ENCODE data around the gene ABTB1. TPM values are rescaled to one million over a fixed set of nuclear protein-coding genes. Genes with fewer than 3 reads are reported as not detected.

The ABTB1 gene
- total and polyA plus RNA-seq, 2 of the 13 experiments (the other 11 are each of a cell fraction or from before 2014, with no cell fraction given): 0.42 to 14.5 TPM

GRCh38 chr3:127671523-127672428 lies 976 bp upstream of the ABTB1 start (continued):
- TF ChIP-seq THAP9 (CRISPR knock-in tag; IDR thresholded peaks at IDR 0.05; ENCODE audit: borderline replicate concordance) (no peak), RBM39 (IDR thresholded peaks at IDR 0.05; ENCODE audit: low read depth, low read length, poor library complexity, severe bottlenecking) (peak; percentile 16), ATF5 (CRISPR knock-in tag; IDR thresholded peaks at IDR 0.05; ENCODE audit: low read depth) (no peak), XRCC5 (optimal IDR thresholded peaks at IDR 0.05; ENCODE audit: low read length) (no peak), DNMT3B (CRISPR knock-in tag; conservative IDR thresholded peaks at IDR 0.05) (no peak), PAXIP1 (CRISPR knock-in tag; conservative IDR thresholded peaks at IDR 0.05) (no peak), TOPORS (CRISPR knock-in tag; IDR thresholded peaks at IDR 0.05) (no peak)

All from HepG2 (cell line).